GM18861 (cell line): ENCODE data around the gene LRRC53.

ENCODE experiments used
- ATAC-seq: cut with Tn5 transposase; IDR thresholded peaks from one replicate; pipeline ENCODE4 v1.9.1; 2021; ENCODE audit not compliant: unreplicated experiment

LRRC53 gene

DNA sequence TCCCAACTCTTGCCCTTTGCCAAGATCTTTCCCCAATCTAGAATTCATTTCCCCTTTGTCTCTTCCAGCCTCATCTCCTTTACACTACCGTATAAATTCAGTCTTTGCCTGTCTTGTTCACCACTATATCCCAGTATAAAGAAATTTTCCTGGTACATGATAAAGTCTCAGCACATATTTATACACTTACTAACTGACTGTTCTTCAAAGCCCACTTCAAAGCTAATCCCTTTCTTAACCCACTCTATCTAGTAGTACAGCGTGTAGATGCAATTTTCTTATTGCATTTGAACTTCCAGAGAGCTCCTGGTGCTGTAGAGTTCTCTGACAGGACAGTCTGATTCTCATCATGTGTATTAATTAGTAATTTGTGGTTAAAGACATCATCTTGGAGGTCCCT, 78.1 kb downstream of the LRRC53 start:
- no peak for ATAC-seq

GRCh38 chr1:74432325-74432724, 80.1 kb downstream of the LRRC53 start:
- ATAC-seq, result no peak

- ATAC-seq, result no peak
Observed at GRCh38 chr1:74431531-74431930, 80.9 kb downstream of the LRRC53 start.

DNA sequence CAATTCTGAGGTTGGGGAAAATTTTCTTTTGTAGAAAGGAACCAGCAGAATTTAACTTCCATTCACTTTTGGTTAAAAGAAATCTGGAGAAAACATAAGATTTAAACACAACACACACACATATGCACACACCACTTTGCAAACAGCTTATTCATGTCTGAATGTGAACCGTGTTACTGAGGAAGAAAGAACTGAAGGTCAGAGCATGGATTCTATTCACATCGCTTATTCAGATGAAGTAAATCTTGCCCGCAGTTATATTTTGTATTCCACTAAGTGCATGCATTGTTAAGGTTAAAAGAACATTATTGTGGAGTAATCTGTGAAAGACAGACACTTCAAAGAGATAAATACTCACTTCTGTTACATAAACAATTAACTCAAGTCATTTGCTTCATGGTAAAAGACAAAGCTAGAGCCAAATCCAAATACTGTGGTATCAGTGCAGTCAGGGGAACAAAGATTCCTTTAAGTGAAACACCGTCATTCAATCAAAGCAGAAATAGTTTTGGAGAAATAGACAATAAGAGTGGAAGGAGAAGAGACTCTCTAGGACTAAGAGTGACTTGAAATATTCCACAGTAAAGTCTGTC, 82.0 kb downstream of the LRRC53 start:
- no peak for ATAC-seq

DNA sequence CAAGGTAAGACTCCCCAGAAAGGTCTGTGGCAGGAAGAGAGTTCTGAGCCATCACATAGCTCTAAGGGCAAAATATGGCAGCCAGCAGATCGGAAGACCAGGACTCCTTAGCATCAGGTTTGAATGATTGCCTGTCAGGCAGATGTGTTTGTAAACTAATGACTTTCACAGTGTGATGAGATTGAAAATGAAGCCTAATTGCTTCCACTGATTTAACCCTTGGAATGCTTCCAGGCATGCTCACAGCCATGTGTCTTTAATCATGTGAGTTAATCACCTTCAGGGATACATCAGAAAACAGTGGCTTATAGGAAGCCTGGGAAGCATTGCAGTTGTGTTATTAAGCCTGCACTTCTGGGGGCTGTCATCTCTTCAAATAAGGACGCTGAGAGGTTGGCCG, 82.8 kb downstream of the LRRC53 start:
- ATAC-seq, result no peak

DNA sequence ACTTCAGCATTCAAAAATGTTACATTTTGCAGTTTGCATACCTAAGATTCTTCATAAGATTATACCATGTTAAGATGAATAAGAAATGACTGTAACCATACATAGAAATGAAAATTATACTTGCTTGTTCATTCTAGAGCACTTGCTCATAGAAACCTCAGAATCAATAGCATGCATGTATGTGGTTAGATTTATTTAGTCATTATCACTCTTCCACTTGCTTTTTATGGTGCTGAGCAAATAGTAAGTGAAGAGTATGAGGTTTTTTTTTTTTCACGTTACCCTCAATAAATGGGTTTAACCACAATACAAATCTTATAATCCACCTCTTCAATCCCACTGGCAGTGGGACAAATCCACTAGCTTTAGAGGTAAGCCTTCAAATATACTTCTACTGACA, 84.7 kb downstream of the LRRC53 start:
- ATAC-seq, result no peak

- ATAC-seq, result no peak
Observed at GRCh38 chr1:74426208-74426937, 86.0 kb downstream of the LRRC53 start.

GRCh38 chr1:74425676-74426075, 86.7 kb downstream of the LRRC53 start:
- no peak for ATAC-seq

- no peak for ATAC-seq
Observed at GRCh38 chr1:74423471-74423870, 88.9 kb downstream of the LRRC53 start.

GRCh38 chr1:74422421-74423292, 89.8 kb downstream of the LRRC53 start:
- ATAC-seq, result no peak

- no peak for ATAC-seq
Observed at GRCh38 chr1:74420467-74420866, 91.9 kb downstream of the LRRC53 start.
